Naive thymus-derived CD8-positive, alpha-beta T cell (primary cell): ENCODE results near the gene ZACN. TPM values are rescaled to one million over a fixed set of nuclear protein-coding genes. Genes with fewer than 3 reads are reported as not detected.
A peak's percentile ranks its signal among the peaks of the same experiment; 100 is the strongest.
"Not testable (repeated sequence)": the region's sequence is repeated elsewhere in the genome, so short reads cannot be mapped to it uniquely, and the experiment has no call there.

Experiments
- ATAC-seq, 2 donors: fragments of 150-1000 bp; cut with Tn5 transposase in 1 of 2; sonication (Bioruptor Pico), chemical (Tn5 transposase) in 1 of 2; 1 replicate in 1 of 2; 2 replicates in 1 of 2; pipeline ENCODE4 v1.10.0; 2021; ENCODE audit warnings: mild to moderate bottlenecking in 2 of 2, moderate library complexity in 2 of 2
- POLR2A ChIA-PET: fragments of 350-600 bp; sonication (Branson Sonifier 250); formaldehyde crosslinking; loops from one replicate; lab custom pipeline; 2021; ENCODE audit warnings: antibody characterized with exemption; lab: Charles Lee
- DNase-seq, 10 donors: peaks; one replicate each; pipeline versions ENCODE4 v3.0.0 to v3.0.0-alpha.2; 2020 to 2022
- H3K27ac Mint-ChIP-seq, 10 donors: one replicate each; pipeline ENCODE4 v1.8.0; 2020 to 2022; ENCODE audit warnings: mild to moderate bottlenecking in 10 of 10, mixed read lengths in 10 of 10, moderate library complexity in 4 of 10, inconsistent platforms in 1 of 10
- H3K27me3 Mint-ChIP-seq, 5 donors: one replicate each; pipeline ENCODE4 v1.8.0; 2021 to 2022; ENCODE audit warnings: mixed read lengths in 5 of 5
- H3K36me3 Mint-ChIP-seq, 3 donors: one replicate each; pipeline ENCODE4 v1.8.0; 2020 to 2022; ENCODE audit warnings: mixed read lengths in 3 of 3, mild to moderate bottlenecking in 2 of 3, inconsistent platforms in 1 of 3
- H3K4me1 Mint-ChIP-seq, 4 donors: one replicate each; pipeline ENCODE4 v1.8.0; 2021 to 2022; ENCODE audit warnings: mixed read lengths in 4 of 4
- H3K4me3 Mint-ChIP-seq, 10 donors: one replicate each; pipeline ENCODE4 v1.8.0; 2020 to 2022; ENCODE audit warnings: mild to moderate bottlenecking in 10 of 10, mixed read lengths in 10 of 10, moderate library complexity in 6 of 10, inconsistent platforms in 1 of 10
- H3K9me3 Mint-ChIP-seq, 9 donors: one replicate each; pipeline ENCODE4 v1.8.0; 2020 to 2022; ENCODE audit warnings: mixed read lengths in 9 of 9, mild to moderate bottlenecking in 3 of 9, inconsistent platforms in 1 of 9, moderate library complexity in 1 of 9
- polyA plus RNA-seq, 3 donors: library from polyadenylated mRNA; unstranded; fragments of 300-500 nt; fragmentation: Illumina TruSeq; gene quantifications; one replicate each; pipeline ENCODE4 v1.2.3, GENCODE V29; 2021
- total RNA-seq, 8 experiments: library from RNA in 2 of 8; stranded (reverse) in 2 of 8; gene quantifications; one replicate each; pipeline ENCODE4 v1.2.3 and lab custom pipeline; 2021 to 2026

The ZACN gene
- total and polyA plus RNA-seq, 5 experiments from 2014 or later, result 0.21 to 4.6 (median 1.9) TPM; not detected in 2

DNA sequence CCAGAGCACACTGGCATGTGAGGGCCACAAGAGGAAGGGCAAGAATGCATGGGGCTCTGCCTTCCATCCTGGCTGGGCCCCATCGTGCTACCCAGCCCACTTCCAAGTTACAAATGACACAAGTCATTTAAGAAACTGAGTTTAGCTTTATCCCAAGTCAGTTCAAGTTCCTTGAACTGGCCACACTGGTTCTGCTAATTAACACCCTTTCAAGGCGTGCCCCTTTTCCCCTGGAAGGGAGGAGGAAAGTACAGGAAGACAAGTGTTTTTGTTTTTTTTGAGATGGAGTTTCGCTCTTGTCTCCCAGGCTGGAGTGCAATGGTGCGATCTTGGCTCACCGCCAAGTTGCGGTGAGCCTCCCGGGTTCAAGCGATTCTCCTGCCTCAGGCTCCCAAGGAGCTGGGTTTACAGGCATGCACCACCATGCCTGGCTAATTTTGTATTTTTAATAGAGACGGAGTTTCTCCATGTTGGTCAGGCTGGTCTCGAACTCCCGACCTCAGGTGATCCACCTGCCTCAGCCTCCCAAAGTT lies 34.4 kb upstream of the ZACN start:
- ATAC-seq, H3K4me3 Mint-ChIP-seq, H3K9me3 Mint-ChIP-seq, H3K27me3 Mint-ChIP-seq, DNase-seq: not testable (repeated sequence)
- Mint-ChIP-seq H3K4me1 (peaks cover 8 to 18% (median 14%) of the 10 kb centered on the region in 4 donors), H3K27ac (peak overlapping the region in 5 of 10 donors; percentile 57 to 86 (median 64)), H3K36me3 (peaks cover 14 to 87% (median 20%) of the 10 kb centered on the region in 3 donors)
- POLR2A ChIA-PET, result interaction anchor here (0.9 kb wide), 1 partner anchor 31 kb away, joined by 3 read pairs; no protein-coding TSS in a partner anchor

DNA sequence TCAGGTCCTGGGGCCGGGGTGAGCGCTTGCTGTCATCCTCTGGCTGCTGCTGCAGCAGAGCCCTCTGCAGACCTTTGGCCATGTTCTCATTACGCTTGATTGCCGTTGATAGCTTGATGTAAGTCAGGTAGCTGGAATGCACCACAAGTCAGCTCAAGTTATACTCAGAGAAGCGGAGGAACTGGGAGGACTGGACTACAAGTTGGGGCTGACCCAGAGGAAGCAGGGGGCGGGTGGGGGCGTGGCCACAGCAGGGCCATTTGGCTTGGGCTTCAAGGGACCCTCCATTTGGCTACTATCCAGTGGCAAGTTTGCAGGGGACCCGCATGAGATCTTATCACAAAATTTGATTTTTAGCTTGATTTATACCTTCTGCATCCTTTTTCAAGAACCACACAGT lies 32.9 kb upstream of the ZACN start:
- H3K27me3 Mint-ChIP-seq, result no peaks in the 10 kb centered on the region
- peaks cover 10 to 24% (median 20%) of the 10 kb centered on the region in 4 donors for H3K4me1 Mint-ChIP-seq
- ATAC-seq (no peak), DNase-seq (no peak)
- POLR2A ChIA-PET, result interaction anchor here (0.6 to 2.4 kb wide), 6 partner anchors 11 to 64 kb away, joined by 3 to 7 read pairs (median 4); no protein-coding TSS in a partner anchor
- peaks cover 12 to 86% (median 19%) of the 10 kb centered on the region in 3 donors for H3K36me3 Mint-ChIP-seq
- H3K9me3 Mint-ChIP-seq, result no peaks in the 10 kb centered on the region
- no peak overlapping the region for H3K27ac Mint-ChIP-seq
- no peak overlapping the region for H3K4me3 Mint-ChIP-seq

DNA sequence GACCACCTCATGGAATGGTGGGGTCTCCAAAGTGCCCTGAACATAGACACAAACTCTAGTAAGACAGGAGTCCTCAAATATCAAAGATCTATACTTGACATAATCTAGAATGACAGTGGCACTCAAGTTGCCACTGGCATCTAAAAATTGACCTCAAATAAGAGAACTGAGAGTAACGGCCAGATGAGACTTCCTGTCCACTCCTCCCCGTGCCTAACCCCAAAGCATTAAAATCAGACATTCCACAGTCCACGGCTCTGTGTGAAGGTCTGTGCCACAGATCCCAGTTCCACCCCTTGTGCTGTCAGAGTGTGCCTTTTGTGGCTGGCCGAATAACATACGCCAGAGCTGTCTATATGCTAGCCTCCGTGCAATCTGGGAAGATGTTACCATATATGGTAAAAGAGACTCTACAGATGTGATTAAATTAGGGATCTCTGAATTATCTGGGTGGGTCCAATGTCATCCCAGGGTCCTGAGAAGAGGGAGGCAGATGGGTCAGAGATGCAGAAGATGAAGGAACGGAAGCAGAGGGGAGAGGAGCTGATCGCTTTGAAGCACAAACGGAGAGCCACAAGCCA lies 30.9 kb upstream of the ZACN start:
- Mint-ChIP-seq H3K36me3 (peaks cover 16 to 87% (median 19%) of the 10 kb centered on the region in 3 donors), H3K27me3 (no peaks in the 10 kb centered on the region), H3K9me3 (no peaks in the 10 kb centered on the region), H3K27ac (peak overlapping the region; percentile 31 to 95 (median 81)), H3K4me3 (no peak overlapping the region), H3K4me1 (peaks cover 10 to 30% (median 23%) of the 10 kb centered on the region in 4 donors)
- no peak for DNase-seq
- no peak for ATAC-seq
- POLR2A ChIA-PET, result interaction anchor here (2.4 kb wide), 1 partner anchor 9 kb away, joined by 5 read pairs; no protein-coding TSS in a partner anchor

DNA sequence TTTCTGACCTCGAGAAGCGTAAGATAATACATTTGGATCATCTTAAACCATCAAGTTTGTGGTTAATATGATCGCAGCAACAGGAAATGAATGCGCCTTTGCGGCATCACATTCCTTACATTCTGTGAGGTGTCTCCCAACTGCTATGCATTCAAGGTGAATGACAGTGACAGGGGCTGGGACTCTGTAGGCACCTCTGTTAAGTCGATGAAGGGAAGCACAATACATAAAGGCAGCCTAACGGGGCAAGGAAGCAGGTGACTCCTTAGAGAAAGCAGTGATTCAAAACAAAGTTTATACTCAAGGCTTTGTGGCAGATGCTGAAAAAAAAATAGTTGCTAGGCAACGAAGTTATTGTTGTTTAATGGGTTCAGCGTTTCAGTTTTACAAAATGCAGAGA lies 30.3 kb upstream of the ZACN start:
- DNase-seq, result peak in 3 of 10 donors; percentile 7 to 58 (median 57)
- Mint-ChIP-seq H3K27me3 (no peaks in the 10 kb centered on the region), H3K36me3 (peaks cover 15 to 87% (median 19%) of the 10 kb centered on the region in 3 donors), H3K9me3 (no peaks in the 10 kb centered on the region), H3K4me1 (peaks cover 10 to 30% (median 24%) of the 10 kb centered on the region in 4 donors), H3K27ac (peak overlapping the region; percentile 36 to 95 (median 84)), H3K4me3 (peak overlapping the region in 1 of 10 donors; percentile 8)
- ATAC-seq, result peak; percentile 79 to 87
- POLR2A ChIA-PET, result interaction anchor here (1.2 kb wide), 2 partner anchors 16 to 34 kb away, joined by 5 read pairs; no protein-coding TSS in a partner anchor

DNA sequence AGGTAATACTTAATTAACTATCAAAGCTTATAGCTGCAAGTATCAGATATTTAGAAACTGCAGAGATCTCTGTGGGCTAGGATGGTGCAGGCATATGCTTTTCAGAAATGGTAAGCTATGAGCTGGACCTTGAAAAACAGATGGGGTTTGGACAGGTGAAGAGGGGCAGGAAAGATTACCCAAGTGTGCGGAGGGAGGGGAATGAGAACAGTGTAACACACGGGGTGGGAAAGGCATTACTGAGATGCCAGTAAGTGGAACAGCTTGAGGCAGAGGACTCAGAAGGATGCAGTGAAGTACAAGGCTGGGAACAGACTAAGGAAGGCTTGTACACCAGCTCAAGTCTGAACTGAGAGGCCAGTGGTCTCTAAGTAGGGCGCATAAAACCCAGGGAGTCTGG lies 29.7 kb upstream of the ZACN start:
- Mint-ChIP-seq H3K27ac (peak overlapping the region; percentile 45 to 95 (median 84)), H3K4me3 (peak overlapping the region in 2 of 10 donors; percentile 8 to 44), H3K27me3 (no peaks in the 10 kb centered on the region), H3K9me3 (no peaks in the 10 kb centered on the region), H3K4me1 (peaks cover 10 to 30% (median 25%) of the 10 kb centered on the region in 4 donors), H3K36me3 (peaks cover 11 to 87% (median 13%) of the 10 kb centered on the region in 3 donors)
- DNase-seq (no peak), ATAC-seq (no peak)
- POLR2A ChIA-PET, result interaction anchor here (1.2 kb wide), 2 partner anchors 16 to 35 kb away, joined by 5 read pairs; no protein-coding TSS in a partner anchor

DNA sequence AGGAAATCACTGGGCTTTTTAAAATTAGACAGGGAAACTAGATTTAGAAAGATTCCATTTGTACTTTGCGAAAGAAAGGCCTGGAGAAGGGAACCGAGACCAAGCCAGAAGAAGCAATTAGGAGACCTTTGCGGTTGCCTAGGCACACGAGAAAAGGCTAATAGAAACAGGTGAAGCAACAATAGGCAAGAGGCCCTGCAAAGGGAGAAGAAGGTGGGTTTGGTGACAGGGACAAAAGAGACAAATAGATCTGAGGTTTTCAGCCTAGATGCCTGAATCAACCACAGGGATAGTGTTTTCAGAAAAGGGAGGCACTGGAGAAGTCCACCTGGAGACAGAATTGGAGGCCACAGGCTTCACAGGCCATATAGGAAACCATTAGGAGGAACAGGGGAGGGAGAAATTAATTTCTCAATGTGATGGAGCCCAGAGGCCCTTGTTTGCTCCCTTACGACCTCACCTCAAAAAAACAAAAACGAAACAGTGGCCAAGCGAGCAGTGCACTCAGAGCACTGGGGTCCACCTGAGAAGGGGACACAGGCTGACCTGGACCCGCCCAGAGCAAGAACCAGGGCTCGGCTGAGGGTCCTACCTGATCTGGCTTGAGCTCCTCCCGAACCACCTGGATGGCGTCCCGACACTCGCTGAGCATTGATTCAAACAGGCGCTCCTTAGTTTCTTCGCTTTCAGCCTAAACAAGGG lies 29.0 kb upstream of the ZACN start:
- Mint-ChIP-seq H3K9me3 (no peaks in the 10 kb centered on the region), H3K27ac (peak overlapping the region in 8 of 10 donors; percentile 73 to 90 (median 82)), H3K4me1 (peaks cover 10 to 30% (median 25%) of the 10 kb centered on the region in 4 donors), H3K36me3 (peaks cover 8 to 87% (median 12%) of the 10 kb centered on the region in 3 donors), H3K27me3 (no peaks in the 10 kb centered on the region), H3K4me3 (no peak overlapping the region)
- ATAC-seq, result no peak
- DNase-seq, result no peak
- POLR2A ChIA-PET, result interaction anchor here (1.2 to 1.5 kb wide), 3 partner anchors 15 to 36 kb away, joined by 3 to 5 read pairs (median 5); no protein-coding TSS in a partner anchor

DNA sequence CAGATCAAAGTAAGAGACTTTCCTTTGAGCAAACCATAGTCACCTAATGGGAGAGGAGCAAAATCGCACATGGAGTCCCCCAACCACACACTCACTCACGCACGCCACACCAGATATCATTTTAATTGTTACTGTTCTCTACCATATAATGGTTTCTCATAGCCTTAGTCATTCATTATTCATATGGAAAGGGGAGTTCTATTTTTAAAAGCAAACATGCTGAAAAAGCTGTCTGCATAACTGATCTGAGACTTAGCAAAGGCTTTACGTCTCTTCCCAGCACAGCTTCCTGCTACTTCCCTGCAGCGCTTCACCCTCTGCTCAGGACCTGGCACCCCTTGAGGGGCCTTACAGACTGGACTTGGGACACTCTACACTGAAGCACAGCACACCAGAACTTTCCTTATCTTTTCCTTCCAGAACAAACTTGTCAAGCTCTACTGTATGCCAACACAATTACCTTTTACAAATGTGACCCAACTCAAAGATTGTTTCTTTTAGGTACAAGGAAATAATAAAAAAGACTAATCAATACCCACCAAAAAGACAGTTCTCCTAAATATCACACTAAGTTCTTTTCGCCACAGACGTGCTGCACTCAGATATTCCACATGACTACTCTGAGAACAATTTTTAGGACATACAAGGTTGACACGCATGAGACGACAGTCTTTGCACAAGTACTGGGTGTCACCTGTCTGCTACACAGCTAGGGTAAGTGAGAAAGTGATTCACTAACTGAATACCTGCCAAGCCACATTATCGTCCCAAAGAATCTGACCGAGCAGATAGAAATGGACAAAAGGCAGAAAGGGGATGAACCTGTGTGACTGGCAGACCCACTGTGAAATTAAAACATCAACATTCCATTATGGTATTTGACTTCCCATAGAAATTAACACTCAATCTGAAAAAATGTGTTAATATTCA lies 28.2 kb upstream of the ZACN start:
- Mint-ChIP-seq H3K27me3 (no peaks in the 10 kb centered on the region), H3K4me1 (peaks cover 10 to 30% (median 25%) of the 10 kb centered on the region in 4 donors), H3K36me3 (peaks cover 8 to 86% (median 12%) of the 10 kb centered on the region in 3 donors), H3K27ac (peak overlapping the region in 8 of 10 donors; percentile 34 to 85 (median 75)), H3K9me3 (no peaks in the 10 kb centered on the region), H3K4me3 (no peak overlapping the region)
- ATAC-seq, result no peak
- no peak for DNase-seq
- POLR2A ChIA-PET, result interaction anchor here (1.5 kb wide), 1 partner anchor 22 kb away, joined by 3 read pairs; no protein-coding TSS in a partner anchor

DNA sequence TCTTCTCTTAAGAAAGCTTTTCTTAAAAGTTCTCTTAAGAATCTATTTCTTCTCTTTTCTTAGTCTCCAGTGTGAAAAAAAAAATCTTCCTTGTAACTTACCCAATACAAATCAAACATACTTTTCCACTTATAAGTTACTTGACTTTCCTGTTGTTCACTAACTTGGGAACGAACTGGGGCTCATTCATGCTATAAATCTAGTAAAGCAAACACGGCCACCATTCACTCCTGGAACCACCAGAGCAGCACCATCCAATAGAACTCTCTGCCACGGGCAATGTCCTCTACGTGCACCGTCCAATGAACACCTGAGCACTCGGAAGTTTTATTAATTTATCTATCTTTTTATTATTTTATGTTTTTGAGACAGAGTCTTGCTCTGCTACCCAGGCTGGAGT lies 27.4 kb upstream of the ZACN start:
- H3K4me1 Mint-ChIP-seq, result peaks cover 10 to 32% (median 26%) of the 10 kb centered on the region in 4 donors
- H3K9me3 Mint-ChIP-seq, result no peaks in the 10 kb centered on the region
- no peaks in the 10 kb centered on the region for H3K27me3 Mint-ChIP-seq
- peak overlapping the region in 4 of 10 donors; percentile 1 to 70 (median 56) for H3K27ac Mint-ChIP-seq
- H3K4me3 Mint-ChIP-seq, result no peak overlapping the region
- POLR2A ChIA-PET, result interaction anchor here (1.5 kb wide), 1 partner anchor 23 kb away, joined by 3 read pairs; no protein-coding TSS in a partner anchor
- ATAC-seq (no peak), DNase-seq (no peak)
- peaks cover 12 to 86% (median 13%) of the 10 kb centered on the region in 3 donors for H3K36me3 Mint-ChIP-seq

DNA sequence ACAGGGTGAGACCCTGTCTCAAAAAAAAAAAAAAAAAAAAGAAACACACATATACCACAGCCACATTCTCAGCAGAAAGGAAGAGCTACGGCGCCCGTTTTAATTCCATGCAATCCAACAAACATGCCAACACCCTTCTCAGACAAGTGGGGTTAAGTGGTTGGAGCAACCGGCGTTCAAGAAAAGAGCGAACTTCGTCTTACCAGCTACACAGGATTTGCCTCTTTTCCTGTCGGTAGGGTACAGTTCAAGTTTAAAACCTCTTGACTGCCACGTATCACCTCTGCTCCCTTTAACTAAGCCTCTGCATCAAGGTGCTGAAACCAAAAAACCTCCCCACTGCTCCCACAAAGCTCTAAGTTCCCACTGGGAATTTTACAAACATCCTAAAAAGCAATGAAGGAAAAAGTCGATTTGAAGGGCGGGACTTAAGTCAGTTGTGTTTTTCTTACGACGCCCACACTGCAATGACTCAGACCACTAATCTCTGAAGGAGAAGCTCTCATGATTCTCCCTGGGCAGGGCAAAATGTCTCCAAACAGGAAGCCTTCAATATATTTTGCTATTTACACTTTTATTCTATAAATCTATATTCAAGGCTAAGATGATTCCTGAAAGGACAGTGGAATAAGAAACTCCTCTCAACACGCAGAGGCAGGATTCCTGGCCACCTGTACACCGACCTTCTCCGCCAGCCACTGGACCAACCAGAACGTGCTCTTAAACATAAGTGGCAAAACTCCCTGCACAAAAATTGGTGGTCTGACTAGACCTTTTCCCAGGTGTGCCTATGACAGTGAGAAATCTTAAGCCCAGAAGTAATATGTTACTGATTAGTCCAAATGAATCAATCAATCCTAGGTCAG lies 25.5 kb upstream of the ZACN start:
- Mint-ChIP-seq H3K36me3 (peaks cover 4 to 95% (median 19%) of the 10 kb centered on the region in 3 donors), H3K27me3 (no peaks in the 10 kb centered on the region), H3K27ac (peak overlapping the region in 5 of 10 donors; percentile 24 to 75 (median 25)), H3K9me3 (no peaks in the 10 kb centered on the region), H3K4me1 (peaks cover 10 to 30% (median 22%) of the 10 kb centered on the region in 4 donors), H3K4me3 (peak overlapping the region in 1 of 10 donors; percentile 38)
- DNase-seq (no peak), ATAC-seq (no peak)
- POLR2A ChIA-PET, result interaction anchor here (0.6 to 1.6 kb wide), 4 partner anchors 22 to 37 kb away, joined by 3 to 5 read pairs (median 4); partner anchors contain the start of gene EVPL

DNA sequence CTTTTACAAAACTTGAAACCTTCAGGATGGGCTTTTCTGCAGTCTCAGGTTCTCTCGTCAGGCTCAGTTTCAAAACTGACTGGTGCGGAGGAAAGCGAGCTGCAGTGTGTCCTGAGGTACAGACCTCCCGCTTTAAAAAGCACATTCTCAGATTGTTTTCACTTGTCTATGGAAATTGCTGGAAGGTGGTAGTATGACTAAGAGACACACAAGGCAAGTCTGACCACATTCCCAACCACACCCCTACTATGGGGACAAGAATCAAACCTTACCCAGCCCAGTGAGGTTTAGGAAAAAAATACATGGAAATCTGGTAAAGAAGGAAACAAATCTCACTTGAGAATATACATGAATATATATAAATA lies 24.9 kb upstream of the ZACN start:
- DNase-seq, result no peak
- peaks cover 5 to 23% (median 18%) of the 10 kb centered on the region in 4 donors for H3K4me1 Mint-ChIP-seq
- H3K4me3 Mint-ChIP-seq, result no peak overlapping the region
- H3K36me3 Mint-ChIP-seq, result peaks cover 4 to 95% (median 22%) of the 10 kb centered on the region in 3 donors
- peak overlapping the region in 3 of 10 donors; percentile 24 to 75 (median 35) for H3K27ac Mint-ChIP-seq
- POLR2A ChIA-PET, result interaction anchor here (0.8 to 1.6 kb wide), 3 partner anchors 16 to 37 kb away, joined by 3 to 5 read pairs (median 3); no protein-coding TSS in a partner anchor
- no peaks in the 10 kb centered on the region for H3K9me3 Mint-ChIP-seq
- no peaks in the 10 kb centered on the region for H3K27me3 Mint-ChIP-seq
- no peak for ATAC-seq
